Fibroblast of lung (primary cell): ENCODE results near the gene CD47. TPM values are rescaled to one million over a fixed set of nuclear protein-coding genes. Genes with fewer than 3 reads are reported as not detected.

Source experiments
- DNase-seq, 2 donors: peaks; one replicate each; pipeline versions ENCODE4 v3.0.0 to v3.0.0-alpha.2; 2010; ENCODE audit warnings: low read depth in 2 of 2
- H2AFZ ChIP-seq: 2 replicates; pipeline ENCODE4 v1.5.1; 2012; ENCODE audit warnings: low read length, control low read depth, inconsistent platforms
- H3K27ac ChIP-seq: 2 replicates; pipeline ENCODE4 v1.5.1; 2011; ENCODE audit warnings: low read length, control low read depth; ENCODE audit not compliant: insufficient read depth
- H3K27me3 ChIP-seq: 2 replicates; pipeline ENCODE4 v1.5.1; 2011; ENCODE audit warnings: mild to moderate bottlenecking, low read length; ENCODE audit not compliant: control insufficient read depth, insufficient read depth
- H3K36me3 ChIP-seq: 2 replicates; pipeline ENCODE4 v1.5.1; 2011; ENCODE audit warnings: low read length; ENCODE audit not compliant: control insufficient read depth, insufficient read depth
- H3K4me1 ChIP-seq: 2 replicates; pipeline ENCODE4 v1.5.1; 2011; ENCODE audit warnings: low read length; ENCODE audit not compliant: control insufficient read depth, insufficient read depth; ENCODE audit errors: extremely low read depth
- H3K4me2 ChIP-seq: 2 replicates; pipeline ENCODE4 v1.5.1; 2011; ENCODE audit warnings: low read length, control low read depth; ENCODE audit not compliant: insufficient read depth; ENCODE audit errors: extremely low read depth
- H3K4me3 ChIP-seq, 4 experiments: fragments of 200-600 bp in 1 of 4; sonication (generic) in 1 of 4; replicated peaks in 1 of 4; 2 replicates each; pipeline ENCODE4 v1.5.1; 2011 to 2016; ENCODE audit warnings: low read length in 4 of 4, low read depth in 3 of 4, mild to moderate bottlenecking in 3 of 4, control low read depth in 2 of 4, inconsistent platforms in 1 of 4, mixed read lengths in 1 of 4; ENCODE audit not compliant: insufficient read depth in 1 of 4; ENCODE audit errors: control extremely low read depth in 1 of 4
- H3K79me2 ChIP-seq: 2 replicates; pipeline ENCODE4 v1.5.1; 2012; ENCODE audit warnings: mild to moderate bottlenecking, low read length, inconsistent platforms; ENCODE audit not compliant: control insufficient read depth, insufficient read depth
- H3K9ac ChIP-seq: 2 replicates; pipeline ENCODE4 v1.5.1; 2011; ENCODE audit warnings: mild to moderate bottlenecking, low read length, control low read depth; ENCODE audit not compliant: insufficient read depth
- H3K9me3 ChIP-seq: 2 replicates; pipeline ENCODE4 v1.5.1; 2012; ENCODE audit warnings: low read depth, low read length; ENCODE audit not compliant: control insufficient read depth, insufficient read depth
- H4K20me1 ChIP-seq: 2 replicates; pipeline ENCODE4 v1.5.1; 2011; ENCODE audit warnings: low read length; ENCODE audit not compliant: control insufficient read depth, insufficient read depth; ENCODE audit errors: extremely low read depth
- EZH2 ChIP-seq: IDR thresholded peaks from 2 replicates; pipeline ENCODE4 v1.5.1; 2012; ENCODE audit warnings: low read length, control low read depth, mild to moderate bottlenecking; ENCODE audit errors: missing control alignments
- polyA plus RNA-seq, 2 donors: library from polyadenylated mRNA; depleted of rRNA in 1 of 2; stranded (reverse) in 1 of 2; unstranded in 1 of 2; fragments of >200 nt; gene quantifications; 2 replicates each; pipeline ENCODE4 v1.2.1, GENCODE V29; 2011 to 2012; ENCODE audit warnings: missing spikeins in 1 of 2
- total RNA-seq: library from RNA; depleted of rRNA; stranded (reverse); fragments of >200 nt; gene quantifications from 2 replicates; pipeline ENCODE4 v1.2.1, GENCODE V29; 2014
- TF ChIP-seq, protein P1 (sequence below), 2 donors: IDR thresholded peaks in 1 of 2; conservative IDR thresholded peaks in 1 of 2; 1 replicate in 1 of 2; 2 replicates in 1 of 2; pipeline ENCODE4 v1.5.1; 2011 to 2012; ENCODE audit warnings: low read length in 2 of 2, control low read depth in 1 of 2, inconsistent platforms in 1 of 2, low read depth in 1 of 2, mild to moderate bottlenecking in 1 of 2

The CD47 gene
- total and polyA plus RNA-seq, 2 donors (not counting 1 experiment from before 2014, with no cell fraction given) = 72.0 to 91.7 TPM

DNA sequence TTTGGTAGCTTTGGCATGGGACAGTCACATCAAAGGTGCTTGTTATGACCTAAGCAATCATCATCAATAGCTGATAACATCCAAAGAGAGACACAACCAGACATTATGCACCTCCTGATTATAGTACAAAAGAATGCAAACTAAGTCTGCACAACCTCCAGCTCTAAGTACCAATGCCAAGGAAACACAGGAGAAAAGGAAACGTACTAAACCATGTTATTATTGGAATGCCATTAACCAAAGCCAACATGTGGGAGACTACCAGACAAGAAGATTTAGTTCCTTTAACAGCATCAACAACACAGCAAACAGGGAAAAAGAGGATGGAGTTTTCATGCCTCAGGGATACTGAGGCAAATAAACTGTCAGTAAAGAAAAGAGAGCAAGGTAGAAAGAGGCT, 61.4 kb downstream of the CD47 start:
- TF ChIP-seq EZH2 = no peak
- TF ChIP-seq, protein P1, sequence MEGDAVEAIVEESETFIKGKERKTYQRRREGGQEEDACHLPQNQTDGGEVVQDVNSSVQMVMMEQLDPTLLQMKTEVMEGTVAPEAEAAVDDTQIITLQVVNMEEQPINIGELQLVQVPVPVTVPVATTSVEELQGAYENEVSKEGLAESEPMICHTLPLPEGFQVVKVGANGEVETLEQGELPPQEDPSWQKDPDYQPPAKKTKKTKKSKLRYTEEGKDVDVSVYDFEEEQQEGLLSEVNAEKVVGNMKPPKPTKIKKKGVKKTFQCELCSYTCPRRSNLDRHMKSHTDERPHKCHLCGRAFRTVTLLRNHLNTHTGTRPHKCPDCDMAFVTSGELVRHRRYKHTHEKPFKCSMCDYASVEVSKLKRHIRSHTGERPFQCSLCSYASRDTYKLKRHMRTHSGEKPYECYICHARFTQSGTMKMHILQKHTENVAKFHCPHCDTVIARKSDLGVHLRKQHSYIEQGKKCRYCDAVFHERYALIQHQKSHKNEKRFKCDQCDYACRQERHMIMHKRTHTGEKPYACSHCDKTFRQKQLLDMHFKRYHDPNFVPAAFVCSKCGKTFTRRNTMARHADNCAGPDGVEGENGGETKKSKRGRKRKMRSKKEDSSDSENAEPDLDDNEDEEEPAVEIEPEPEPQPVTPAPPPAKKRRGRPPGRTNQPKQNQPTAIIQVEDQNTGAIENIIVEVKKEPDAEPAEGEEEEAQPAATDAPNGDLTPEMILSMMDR (conservative IDR thresholded peaks at IDR 0.05 in 1 of 2, IDR thresholded peaks at IDR 0.05 in 1 of 2; ENCODE audit: low read depth in 1 of 2, low read length in 2 of 2) = no peak
- Histone ChIP-seq H3K9ac (no peak overlapping the region), H4K20me1 (no peaks in the 10 kb centered on the region), H3K4me2 (no peak overlapping the region), H3K27ac (no peak overlapping the region), H3K9me3 (no peaks in the 10 kb centered on the region), H3K4me3 (no peak overlapping the region), H3K36me3 (no peaks in the 10 kb centered on the region), H3K4me1 (no peaks in the 10 kb centered on the region), H2AFZ (no peak overlapping the region), H3K79me2 (no peaks in the 10 kb centered on the region), H3K27me3 (no peaks in the 10 kb centered on the region)
- peak in 1 of 2 donors; percentile 59 for DNase-seq

DNA sequence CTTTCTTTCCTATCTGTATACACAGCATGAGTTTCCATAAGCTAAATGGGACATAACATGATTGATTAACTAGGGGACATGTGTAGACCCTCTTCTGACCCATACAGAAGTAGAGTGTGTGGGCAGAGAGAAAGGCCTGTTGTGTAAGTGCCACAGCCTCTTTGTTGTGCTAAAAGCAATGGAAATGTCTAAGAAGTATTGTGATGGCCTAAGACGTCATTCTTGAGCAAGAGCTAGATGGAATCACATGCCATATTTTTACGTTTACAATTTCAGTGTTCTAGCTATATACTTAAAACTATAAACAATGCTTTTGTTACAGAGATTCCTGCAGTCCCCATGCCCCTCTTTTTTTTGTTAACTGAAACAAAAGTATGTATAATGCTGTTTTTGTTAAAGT, 61.9 kb downstream of the CD47 start:
- H3K79me2 ChIP-seq = no peaks in the 10 kb centered on the region
- TF ChIP-seq, protein P1 (conservative IDR thresholded peaks at IDR 0.05 in 1 of 2, IDR thresholded peaks at IDR 0.05 in 1 of 2; ENCODE audit: low read depth in 1 of 2, low read length in 2 of 2) = no peak
- TF ChIP-seq EZH2 = no peak
- no peak overlapping the region for H3K4me3 ChIP-seq
- H2AFZ ChIP-seq = no peak overlapping the region
- H3K36me3 ChIP-seq = no peaks in the 10 kb centered on the region
- no peak for DNase-seq
- no peak overlapping the region for H3K4me2 ChIP-seq
- no peaks in the 10 kb centered on the region for H3K27me3 ChIP-seq
- no peaks in the 10 kb centered on the region for H4K20me1 ChIP-seq
- no peak overlapping the region for H3K27ac ChIP-seq
- H3K9ac ChIP-seq = no peak overlapping the region
- no peaks in the 10 kb centered on the region for H3K4me1 ChIP-seq
- H3K9me3 ChIP-seq = no peaks in the 10 kb centered on the region

DNA sequence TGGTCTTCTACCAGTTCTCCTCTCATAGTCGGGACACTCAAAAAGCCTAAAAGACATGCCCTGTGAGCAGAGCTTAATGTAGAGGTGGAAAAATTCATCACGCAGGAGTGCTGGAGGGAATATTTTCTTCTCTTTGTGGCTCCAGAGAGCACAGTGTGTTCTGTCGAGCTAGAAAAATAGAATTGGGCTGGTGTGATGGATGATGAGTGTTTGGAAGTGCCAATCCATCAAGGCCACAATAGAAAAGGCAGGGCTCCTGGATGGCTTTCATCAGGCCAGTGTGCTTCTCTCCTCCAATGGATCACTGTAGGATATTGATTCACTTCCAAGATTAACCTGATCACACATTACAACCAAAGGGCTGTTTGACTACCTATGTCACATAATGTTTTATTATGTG, 65.7 kb downstream of the CD47 start:
- Histone ChIP-seq H3K9me3 (no peaks in the 10 kb centered on the region), H3K27me3 (peaks cover 2% of the 10 kb centered on the region), H3K4me1 (no peaks in the 10 kb centered on the region), H3K36me3 (no peaks in the 10 kb centered on the region), H3K27ac (no peak overlapping the region), H3K4me3 (no peak overlapping the region), H3K79me2 (no peaks in the 10 kb centered on the region), H2AFZ (no peak overlapping the region), H3K4me2 (no peak overlapping the region), H4K20me1 (no peaks in the 10 kb centered on the region), H3K9ac (no peak overlapping the region)
- no peak for TF ChIP-seq EZH2
- TF ChIP-seq, protein P1 (conservative IDR thresholded peaks at IDR 0.05 in 1 of 2, IDR thresholded peaks at IDR 0.05 in 1 of 2; ENCODE audit: low read depth in 1 of 2, low read length in 2 of 2) = no peak
- DNase-seq = no peak
